ENCODE results near the gene ADAT2. TPM values are rescaled to one million over a fixed set of nuclear protein-coding genes. Genes with fewer than 3 reads are reported as not detected.

ADAT2 gene
- total and polyA plus RNA-seq, 2 of the 13 experiments (the other 11 are each of a cell fraction or from before 2014, with no cell fraction given), result 10.5 to 18.3 TPM

GRCh38 chr6:143449714-143450452 lies 612 bp downstream of the ADAT2 start (continued):
- TF ChIP-seq ZBTB34 (CRISPR knock-in tag; IDR thresholded peaks at IDR 0.05) (peak; percentile 38; the same call in 1 of the 2 replicates), ZNF350 (CRISPR knock-in tag; IDR thresholded peaks at IDR 0.05; ENCODE audit: borderline replicate concordance, low read depth) (no peak), MEIS2 (CRISPR knock-in tag; IDR thresholded peaks at IDR 0.05) (no peak), FUBP1 (CRISPR knock-in tag; IDR thresholded peaks at IDR 0.05; ENCODE audit: borderline replicate concordance) (peak; percentile 72; the same call in 1 of the 2 replicates), NR2F6 (IDR thresholded peaks at IDR 0.05) (peak; percentile 53), NR2F6 (CRISPR knock-in tag; IDR thresholded peaks at IDR 0.05) (0 out of 2 replicates have a peak, but pooled peaks have one; percentile 24), ZNF598 (CRISPR knock-in tag; IDR thresholded peaks at IDR 0.05; ENCODE audit: borderline replicate concordance) (no peak), CEBPB (IDR thresholded peaks at IDR 0.05; ENCODE audit: borderline replicate concordance, low read depth, low read length) (no peak), ZNF251 (CRISPR knock-in tag; IDR thresholded peaks at IDR 0.05) (no peak), SAP130 (CRISPR knock-in tag; IDR thresholded peaks at IDR 0.05; ENCODE audit: low read depth) (peak; percentile 60; the same call in 1 of the 2 replicates), NR2F1 (CRISPR knock-in tag; IDR thresholded peaks at IDR 0.05) (peak in 1 of 2 experiments; percentile 37; a peak in 2 of 4 replicates), AKNA (CRISPR knock-in tag; IDR thresholded peaks at IDR 0.05; ENCODE audit: borderline replicate concordance) (no peak), ZNF644 (CRISPR knock-in tag; IDR thresholded peaks at IDR 0.05; ENCODE audit: low read depth) (no peak; the same call in 1 of the 2 replicates), ZNF678 (CRISPR knock-in tag; IDR thresholded peaks at IDR 0.05) (0 out of 2 replicates have a peak, but pooled peaks have one; percentile 53), ZBTB46 (CRISPR knock-in tag; IDR thresholded peaks at IDR 0.05; ENCODE audit: borderline replicate concordance) (no peak), NCOA2 (CRISPR knock-in tag; IDR thresholded peaks at IDR 0.05) (no peak), ZNF331 (CRISPR knock-in tag; IDR thresholded peaks at IDR 0.05) (peak; percentile 62; the same call in 1 of the 2 replicates), ZNF777 (CRISPR knock-in tag; IDR thresholded peaks at IDR 0.05) (0 out of 2 replicates have a peak, but pooled peaks have one; percentile 6), GABPA (IDR thresholded peaks at IDR 0.05; ENCODE audit: low read depth, low read length) (no peak), GABPA (CRISPR knock-in tag; IDR thresholded peaks at IDR 0.05; ENCODE audit: low read depth) (peak; percentile 43; the same call in 1 of the 2 replicates)
